Prostate gland (tissue), 2 donors: ENCODE measurements around the gene EPS8. TPM values are rescaled to one million over a fixed set of nuclear protein-coding genes. Genes with fewer than 3 reads are reported as not detected.

Experiments
- DNase-seq: peaks from one replicate; pipeline ENCODE4 v3.0.0-alpha.2; 2019; ENCODE audit warnings: low spot score
- H3K27ac ChIP-seq, 2 donors: fragments of 200-600 bp; sonication (generic); 2 replicates each; pipeline ENCODE4 v1.5.1; 2017 to 2019
- H3K27me3 ChIP-seq: fragments of 200-600 bp; sonication (generic); replicated peaks from 2 replicates; pipeline ENCODE4 v1.5.1; 2019; ENCODE audit not compliant: insufficient read depth
- H3K36me3 ChIP-seq, 2 donors: fragments of 200-600 bp; sonication (generic); 1 replicate in 1 of 2; 2 replicates in 1 of 2; pipeline versions ENCODE4 v1.5.1 to v1.8.1; 2017 to 2019
- H3K4me1 ChIP-seq: fragments of 200-600 bp; sonication (generic); replicated peaks from 2 replicates; pipeline ENCODE4 v1.5.1; 2019
- H3K4me3 ChIP-seq, 2 donors: fragments of 200-600 bp; sonication (generic); 2 replicates each; pipeline ENCODE4 v1.5.1; 2017 to 2019
- H3K9me3 ChIP-seq: fragments of 200-600 bp; sonication (generic); 2 replicates; pipeline ENCODE4 v1.5.1; 2017
- POLR2A ChIP-seq: fragments of 450-650 bp; IDR thresholded peaks from one replicate; pipeline ENCODE4 v1.6.1; 2016; ENCODE audit warnings: antibody characterized with exemption, mild to moderate bottlenecking
- POLR2AphosphoS5 ChIP-seq: sonication (generic); formaldehyde crosslinking; IDR thresholded peaks from one replicate; pipeline ENCODE4 v1.6.1; 2017; ENCODE audit warnings: antibody characterized with exemption
- WGBS: methylation state at CpG from one replicate; pipeline ENCODE4 v1.1.5; 2018; 5-methylcytosine and 5-hydroxymethylcytosine counted together
- intact Hi-C: fragments of 100-400 bp; cut with DNase I; formaldehyde crosslinking; loops from one replicate; pipeline ENCODE4 v1.14.2; 2022
- total RNA-seq, 2 donors: library from RNA; depleted of rRNA; stranded (reverse); fragments of >200 nt; gene quantifications; one replicate each; pipeline ENCODE4 v1.1.0, GENCODE V29; 2016
- TF ChIP-seq, protein P1 (sequence below), 4 experiments: fragments of 200-600 bp in 2 of 4; fragments of 450-650 bp in 2 of 4; sonication (generic) in 2 of 4; IDR thresholded peaks; 1 replicate in 3 of 4; 2 replicates in 1 of 4; pipeline ENCODE4 v1.5.1; 2016 to 2019; ENCODE audit warnings: antibody characterized with exemption in 4 of 4, mild to moderate bottlenecking in 2 of 4, moderate library complexity in 2 of 4

EPS8 gene
- total RNA-seq, 2 donors from 2014 or later, result 47.5 to 67.4 TPM

DNA sequence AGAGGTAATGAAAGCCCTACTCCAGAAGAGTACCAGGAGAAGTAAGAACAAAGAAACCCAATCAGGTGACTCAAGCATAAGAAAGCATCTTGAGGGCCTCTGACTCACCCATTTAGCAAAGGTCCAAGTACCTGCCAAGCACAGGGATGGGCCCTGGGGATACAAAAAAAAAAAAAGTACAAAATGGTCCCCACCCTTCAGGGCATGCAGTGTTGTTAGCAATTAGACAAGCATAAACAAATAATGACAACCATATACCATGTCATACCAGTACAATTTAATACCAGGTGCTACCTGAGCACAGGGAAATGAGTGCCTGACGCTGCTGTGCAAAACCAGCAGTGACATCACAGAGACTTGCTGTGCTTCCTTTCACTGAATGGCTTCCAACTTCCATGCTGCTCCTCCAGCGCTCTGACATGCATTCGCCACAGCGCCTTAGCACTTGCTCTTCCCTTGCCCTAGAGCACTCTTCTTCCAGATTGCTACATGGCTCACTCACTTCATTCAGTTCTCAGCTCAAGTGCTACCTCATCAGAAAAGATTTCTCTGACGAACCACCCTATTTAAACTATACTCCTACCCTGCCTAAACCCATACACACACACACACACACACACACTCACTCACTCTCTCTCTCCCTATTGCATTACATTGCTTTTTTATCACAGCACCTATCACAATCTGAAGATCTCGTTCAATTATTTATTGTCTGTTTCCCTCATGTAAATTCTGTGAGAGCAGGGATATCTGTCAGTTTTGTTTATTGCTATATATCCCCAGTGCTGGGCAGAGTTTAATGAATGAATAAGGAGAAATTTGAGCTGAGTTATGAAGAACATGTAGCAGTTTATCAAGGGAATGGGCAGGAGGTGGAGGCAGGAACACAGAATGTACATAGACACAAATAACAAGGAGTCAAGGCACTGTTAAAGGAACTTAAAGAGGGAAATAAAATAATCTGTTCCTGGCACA lies 12.9 kb upstream of the EPS8 start:
- no peak for DNase-seq
- Histone ChIP-seq H3K27me3 (no peaks in the 10 kb centered on the region), H3K4me3 (no peak overlapping the region), H3K9me3 (no peaks in the 10 kb centered on the region), H3K36me3 (no peaks in the 10 kb centered on the region), H3K4me1 (no peaks in the 10 kb centered on the region), H3K27ac (no peak overlapping the region)
- intact Hi-C loops, result no loop called here
- 71% methylated on average over 6 of the region's 6 CpGs for WGBS
- TF ChIP-seq POLR2AphosphoS5, result no peak

DNA sequence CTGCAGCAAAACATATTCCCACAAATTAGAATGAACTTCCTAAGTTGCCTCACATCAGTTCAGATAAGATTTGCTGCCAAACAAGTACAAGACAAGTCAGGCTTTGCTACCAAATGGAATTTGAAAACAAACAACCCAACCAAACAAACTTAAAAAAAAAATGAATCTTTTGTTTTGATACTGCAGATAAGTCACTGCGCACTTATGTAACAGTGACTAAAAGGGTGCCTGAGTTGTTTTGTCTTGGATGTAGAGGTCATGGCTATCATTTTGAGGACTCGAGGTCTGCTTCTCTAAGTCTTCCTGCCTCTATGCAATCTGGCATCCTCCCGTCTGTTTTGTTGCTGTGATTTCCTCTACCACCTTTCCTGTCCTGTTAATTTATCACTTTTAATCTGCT lies 11.1 kb upstream of the EPS8 start:
- intact Hi-C loops, result no loop called here
- DNase-seq, result no peak
- 53% methylated on average over 3 of the region's 3 CpGs for WGBS

DNA sequence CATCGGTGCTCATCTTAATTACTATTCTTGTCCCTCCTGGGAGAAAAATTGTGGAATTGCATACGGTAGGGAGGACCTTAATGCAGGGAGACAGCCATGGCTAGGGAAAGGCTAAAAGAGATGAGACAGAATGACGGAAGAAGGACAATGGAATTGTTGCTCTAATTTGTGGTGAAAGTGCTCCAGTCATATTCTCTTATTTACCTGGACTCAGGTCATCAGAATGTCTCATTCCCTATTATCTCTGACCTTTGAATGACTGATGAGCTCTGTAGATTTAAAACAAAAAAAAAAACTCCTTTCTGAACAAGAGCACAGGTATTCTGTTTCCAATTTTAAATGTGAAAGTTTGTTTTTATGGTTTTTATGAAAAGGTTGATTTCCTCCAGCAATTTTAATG lies 8.6 kb upstream of the EPS8 start:
- no peak for TF ChIP-seq POLR2AphosphoS5
- TF ChIP-seq, protein P1, sequence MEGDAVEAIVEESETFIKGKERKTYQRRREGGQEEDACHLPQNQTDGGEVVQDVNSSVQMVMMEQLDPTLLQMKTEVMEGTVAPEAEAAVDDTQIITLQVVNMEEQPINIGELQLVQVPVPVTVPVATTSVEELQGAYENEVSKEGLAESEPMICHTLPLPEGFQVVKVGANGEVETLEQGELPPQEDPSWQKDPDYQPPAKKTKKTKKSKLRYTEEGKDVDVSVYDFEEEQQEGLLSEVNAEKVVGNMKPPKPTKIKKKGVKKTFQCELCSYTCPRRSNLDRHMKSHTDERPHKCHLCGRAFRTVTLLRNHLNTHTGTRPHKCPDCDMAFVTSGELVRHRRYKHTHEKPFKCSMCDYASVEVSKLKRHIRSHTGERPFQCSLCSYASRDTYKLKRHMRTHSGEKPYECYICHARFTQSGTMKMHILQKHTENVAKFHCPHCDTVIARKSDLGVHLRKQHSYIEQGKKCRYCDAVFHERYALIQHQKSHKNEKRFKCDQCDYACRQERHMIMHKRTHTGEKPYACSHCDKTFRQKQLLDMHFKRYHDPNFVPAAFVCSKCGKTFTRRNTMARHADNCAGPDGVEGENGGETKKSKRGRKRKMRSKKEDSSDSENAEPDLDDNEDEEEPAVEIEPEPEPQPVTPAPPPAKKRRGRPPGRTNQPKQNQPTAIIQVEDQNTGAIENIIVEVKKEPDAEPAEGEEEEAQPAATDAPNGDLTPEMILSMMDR (IDR thresholded peaks at IDR 0.05), result no peak
- no peak for TF ChIP-seq POLR2A
- H3K4me1 ChIP-seq, result no peaks in the 10 kb centered on the region
- WGBS, result 83% methylated on average over 3 of the region's 3 CpGs

More for the DNA sequence above, 11.1 kb upstream of the EPS8 start:
- Histone ChIP-seq H3K9me3 (no peaks in the 10 kb centered on the region), H3K4me1 (no peaks in the 10 kb centered on the region), H3K36me3 (no peaks in the 10 kb centered on the region), H3K4me3 (no peak overlapping the region), H3K27ac (no peak overlapping the region), H3K27me3 (no peaks in the 10 kb centered on the region)
- TF ChIP-seq POLR2AphosphoS5 (no peak), POLR2A (no peak)
- TF ChIP-seq, protein P1 (IDR thresholded peaks at IDR 0.05), result no peak

DNA sequence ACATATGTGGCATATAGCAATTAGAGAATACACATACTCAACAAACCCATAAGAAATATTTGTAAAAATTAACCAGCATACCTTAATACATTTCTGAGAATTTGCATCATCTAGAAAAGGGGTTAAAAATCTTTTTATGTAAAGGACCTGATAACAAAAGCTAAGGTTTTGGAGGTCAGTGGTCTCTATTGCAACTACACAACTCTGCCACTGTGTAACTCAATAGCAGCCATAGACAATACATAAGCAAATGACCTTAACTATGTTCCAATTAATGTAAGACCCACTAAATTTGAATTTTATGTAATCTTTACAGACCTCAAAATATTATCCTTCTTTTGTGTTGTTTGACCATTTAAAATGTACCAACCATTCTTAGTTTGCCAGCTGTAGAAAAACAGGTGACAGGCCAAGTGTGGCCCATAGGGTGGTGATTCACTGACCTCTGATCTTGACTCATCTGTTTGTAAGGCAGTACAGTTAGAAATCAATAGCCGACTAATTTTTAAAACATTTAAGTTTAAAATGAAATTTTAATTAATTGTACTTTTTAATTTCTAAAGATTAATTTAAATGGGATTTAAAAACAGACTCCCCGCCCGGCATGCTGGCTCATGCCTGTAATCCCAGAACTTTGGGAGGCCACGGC lies 7.4 kb upstream of the EPS8 start:
- no peaks in the 10 kb centered on the region for H3K36me3 ChIP-seq
- no peak for TF ChIP-seq POLR2AphosphoS5
- TF ChIP-seq, protein P1 (IDR thresholded peaks at IDR 0.05), result no peak
- no peak for TF ChIP-seq POLR2A
- no peaks in the 10 kb centered on the region for H3K9me3 ChIP-seq
- no peaks in the 10 kb centered on the region for H3K4me1 ChIP-seq
- no peaks in the 10 kb centered on the region for H3K27me3 ChIP-seq
- no peak overlapping the region for H3K4me3 ChIP-seq
- H3K27ac ChIP-seq, result no peak overlapping the region
- intact Hi-C loops, result no loop called here
- 70% methylated on average over 4 of the region's 4 CpGs for WGBS
- DNase-seq, result no peak

More for the DNA sequence above, 8.6 kb upstream of the EPS8 start:
- Histone ChIP-seq H3K9me3 (no peaks in the 10 kb centered on the region), H3K27ac (no peak overlapping the region), H3K4me3 (no peak overlapping the region), H3K36me3 (no peaks in the 10 kb centered on the region), H3K27me3 (no peaks in the 10 kb centered on the region)
- DNase-seq, result no peak
- intact Hi-C loops, result no loop called here

DNA sequence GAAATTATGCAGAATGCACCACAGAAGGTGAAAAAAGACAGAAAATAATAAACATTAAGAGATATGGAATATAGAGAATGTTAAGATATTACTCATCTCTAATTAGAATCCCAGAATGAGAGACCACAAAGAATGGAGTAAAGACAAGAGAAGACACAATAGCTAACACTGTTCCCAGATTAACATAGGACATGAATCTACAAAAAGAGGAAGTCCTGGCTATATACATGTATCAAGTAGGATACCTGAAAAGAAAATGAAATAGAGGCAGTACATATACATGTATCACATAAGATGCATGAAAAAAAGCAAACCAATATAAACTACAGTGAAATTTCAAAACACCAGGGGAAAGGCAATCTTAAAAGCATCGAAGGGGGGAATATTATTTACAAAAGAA lies 5.6 kb upstream of the EPS8 start:
- Histone ChIP-seq H3K4me1 (no peaks in the 10 kb centered on the region), H3K36me3 (no peaks in the 10 kb centered on the region), H3K27ac (no peak overlapping the region), H3K27me3 (no peaks in the 10 kb centered on the region), H3K9me3 (no peaks in the 10 kb centered on the region), H3K4me3 (no peak overlapping the region)
- intact Hi-C loops, result no loop called here
- no peak for TF ChIP-seq POLR2AphosphoS5
- TF ChIP-seq, protein P1 (IDR thresholded peaks at IDR 0.05), result no peak
- no peak for TF ChIP-seq POLR2A
- 100% methylated on average over 1 of the region's 1 CpG for WGBS
- no peak for DNase-seq
